GM21619 (cell line): ENCODE results near the gene TMEM247.

Source experiments
- ATAC-seq: cut with Tn5 transposase; IDR thresholded peaks from one replicate; pipeline ENCODE4 v1.9.1; 2021; ENCODE audit not compliant: unreplicated experiment

TMEM247 gene

DNA sequence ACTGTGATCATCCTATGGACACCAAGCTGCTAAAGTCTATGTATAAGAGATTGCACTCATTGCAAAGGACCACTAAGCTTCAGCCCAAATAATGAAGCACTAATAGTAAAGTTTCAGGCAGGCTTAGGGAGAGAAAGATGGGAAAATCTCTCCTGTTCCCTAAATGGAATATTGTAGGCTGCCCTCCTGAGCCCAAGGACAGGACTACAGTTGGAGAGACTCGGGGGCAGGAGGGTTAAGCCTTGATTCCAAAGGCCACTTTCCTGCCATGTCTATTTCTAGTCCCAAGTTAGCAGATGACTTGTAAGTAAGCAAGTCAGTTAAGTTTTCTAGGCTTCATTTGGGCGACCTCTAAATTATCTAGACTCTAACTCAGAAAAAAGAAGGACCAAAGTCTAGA, 9.0 kb downstream of the TMEM247 start:
- no peak for ATAC-seq

DNA sequence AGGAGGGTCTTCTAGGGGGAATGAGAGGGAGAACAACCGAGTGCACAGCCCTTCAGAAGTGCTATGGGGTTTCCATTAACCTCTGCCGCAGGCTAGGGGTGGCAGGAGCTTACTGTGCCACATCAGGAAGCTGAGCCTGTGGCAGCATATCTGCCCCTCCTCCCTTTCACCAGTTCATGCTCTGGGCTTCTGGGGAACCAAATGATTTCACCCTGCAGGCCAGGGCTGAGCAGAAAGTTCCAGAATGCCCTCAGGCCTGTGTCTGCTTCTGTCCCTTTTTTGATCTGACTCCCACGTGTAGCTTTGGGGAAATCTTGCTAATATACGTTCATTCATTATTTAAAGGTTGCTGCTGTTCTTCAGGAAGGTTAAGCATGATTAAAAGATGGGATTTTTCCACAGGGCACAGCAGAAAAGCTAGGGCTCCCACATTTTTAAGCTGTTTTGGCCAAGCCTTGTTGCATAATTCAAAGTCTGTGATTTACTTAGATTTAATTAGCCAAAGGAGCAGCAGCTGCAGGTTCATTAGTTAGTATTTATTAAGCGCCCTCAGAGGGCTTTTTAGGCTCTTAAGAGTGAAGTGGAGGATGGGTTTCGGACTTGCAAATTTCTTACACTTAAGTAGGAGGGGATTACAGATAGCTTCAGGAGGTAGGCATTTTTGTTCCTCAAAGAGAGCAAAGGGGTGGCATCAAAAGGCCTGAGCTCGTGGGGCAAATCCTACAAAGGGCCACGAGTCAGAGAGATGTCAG, 10.2 kb downstream of the TMEM247 start:
- ATAC-seq = no peak

DNA sequence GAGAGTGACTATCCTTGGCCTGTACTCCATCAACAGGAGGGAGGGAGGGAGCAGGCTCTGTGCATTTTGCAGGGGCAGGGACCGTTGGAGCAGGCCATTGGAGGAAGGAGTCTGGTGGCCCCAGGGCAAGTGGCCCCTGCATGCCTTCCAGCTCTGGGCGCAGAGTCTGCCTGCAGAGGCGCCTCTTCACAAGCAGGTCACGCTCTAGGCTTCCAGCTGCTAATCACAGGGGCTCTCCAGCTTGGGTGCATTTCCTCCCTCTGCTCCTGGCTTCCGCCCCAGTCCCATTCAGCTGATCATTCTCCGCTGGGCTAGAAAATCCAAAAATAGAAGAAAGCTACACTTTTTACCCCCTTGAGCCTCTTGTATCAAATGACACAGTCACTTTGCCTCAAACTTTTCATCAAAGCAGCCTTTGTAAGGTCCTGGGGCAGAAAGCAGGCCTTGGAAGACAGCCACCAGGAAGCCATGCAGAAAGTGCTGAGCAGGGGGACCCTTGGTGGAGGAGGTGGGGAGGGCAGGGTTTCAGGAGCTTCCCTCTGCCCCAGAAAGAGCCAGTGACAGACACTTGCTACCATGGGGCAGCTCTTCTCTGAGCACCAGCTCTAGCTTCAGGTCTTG, 11.3 kb downstream of the TMEM247 start:
- peak; percentile 52 for ATAC-seq

DNA sequence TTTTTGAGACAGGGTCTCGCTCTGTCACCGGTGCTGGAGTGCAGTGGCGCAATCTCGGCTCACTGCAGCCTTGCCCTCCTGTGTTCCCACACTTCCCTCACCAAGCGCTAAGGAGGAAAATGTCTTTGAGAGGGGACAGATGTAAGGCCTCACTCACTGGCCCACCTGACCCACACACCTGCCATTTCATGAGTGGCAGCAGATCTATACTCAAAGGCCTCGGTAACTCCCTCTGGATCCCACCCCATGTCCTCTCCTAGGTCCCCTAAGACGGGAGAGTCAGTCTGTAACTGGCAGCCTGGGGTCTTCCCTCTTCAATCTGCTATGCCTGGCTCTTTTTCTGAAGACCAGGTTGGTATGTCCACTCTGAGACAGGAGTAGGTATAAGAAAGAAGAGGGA, 12.9 kb downstream of the TMEM247 start:
- no peak for ATAC-seq

DNA sequence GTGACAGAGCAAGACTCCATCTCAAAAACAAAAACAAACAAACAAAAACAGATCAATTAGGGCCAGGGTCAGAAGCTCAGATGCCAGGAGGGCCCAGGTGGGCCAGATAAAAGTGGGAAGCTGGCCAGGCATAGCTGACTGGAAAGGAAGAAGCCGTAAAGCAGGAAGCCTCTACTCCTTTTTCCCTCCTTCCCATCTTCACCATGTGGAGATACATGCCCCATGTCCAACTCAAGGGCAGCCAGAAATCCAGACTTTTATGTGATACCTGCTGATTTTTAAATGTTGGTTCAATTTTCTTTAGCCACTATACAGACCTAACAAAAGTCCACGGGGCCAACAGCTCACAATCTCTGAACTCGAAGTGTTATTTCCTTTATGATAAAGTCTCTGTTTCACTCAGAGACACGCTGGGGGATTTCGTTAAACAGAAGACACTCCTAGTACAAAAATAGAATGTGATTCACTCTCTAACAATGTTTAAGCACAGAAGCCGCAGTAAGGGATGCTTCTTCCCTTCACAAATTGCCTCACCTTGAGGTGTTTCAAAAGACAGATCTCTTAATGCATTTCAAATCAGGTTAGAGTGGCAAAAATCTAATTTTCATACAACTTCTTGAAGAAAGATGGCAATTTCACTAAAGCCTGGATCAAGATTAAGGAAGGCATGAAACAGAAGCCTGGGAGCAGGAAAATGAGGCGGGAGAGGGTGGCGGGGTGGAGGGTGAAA, 14.0 kb downstream of the TMEM247 start:
- peak; percentile 76 for ATAC-seq

DNA sequence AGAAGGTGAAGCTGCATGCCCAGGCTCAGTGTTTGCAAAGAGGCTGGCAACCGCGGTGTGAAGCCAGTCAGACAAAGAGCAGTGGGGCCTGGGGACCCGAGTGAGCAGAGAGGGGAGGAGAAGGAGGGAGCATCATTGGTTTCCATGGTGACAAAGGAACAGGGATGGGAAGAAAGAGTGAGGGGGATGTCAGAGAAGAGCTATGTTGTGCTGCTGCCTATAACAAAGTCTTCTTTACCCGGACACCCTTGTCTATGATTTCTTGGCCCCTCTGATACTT, 14.5 kb downstream of the TMEM247 start:
- ATAC-seq = peak; percentile 4

DNA sequence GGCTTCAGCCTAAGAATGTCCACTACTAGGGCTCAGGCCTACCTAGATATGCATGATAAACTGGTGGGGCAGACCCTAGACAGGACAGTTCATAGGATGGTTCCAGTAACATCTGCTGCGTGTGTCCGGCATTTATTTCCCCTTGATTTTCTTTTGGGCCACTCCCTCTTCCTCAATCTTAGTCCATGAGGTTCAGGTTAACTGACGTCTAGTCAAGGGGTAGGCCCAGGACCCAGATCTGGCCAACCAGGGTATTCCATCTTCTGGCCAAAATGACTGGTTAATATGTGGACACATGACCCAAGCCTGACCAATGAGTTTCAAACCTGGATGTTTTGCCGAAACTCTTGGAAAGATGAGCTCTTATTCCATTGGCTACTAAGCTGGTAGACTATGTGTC, 15.2 kb downstream of the TMEM247 start:
- ATAC-seq = no peak

DNA sequence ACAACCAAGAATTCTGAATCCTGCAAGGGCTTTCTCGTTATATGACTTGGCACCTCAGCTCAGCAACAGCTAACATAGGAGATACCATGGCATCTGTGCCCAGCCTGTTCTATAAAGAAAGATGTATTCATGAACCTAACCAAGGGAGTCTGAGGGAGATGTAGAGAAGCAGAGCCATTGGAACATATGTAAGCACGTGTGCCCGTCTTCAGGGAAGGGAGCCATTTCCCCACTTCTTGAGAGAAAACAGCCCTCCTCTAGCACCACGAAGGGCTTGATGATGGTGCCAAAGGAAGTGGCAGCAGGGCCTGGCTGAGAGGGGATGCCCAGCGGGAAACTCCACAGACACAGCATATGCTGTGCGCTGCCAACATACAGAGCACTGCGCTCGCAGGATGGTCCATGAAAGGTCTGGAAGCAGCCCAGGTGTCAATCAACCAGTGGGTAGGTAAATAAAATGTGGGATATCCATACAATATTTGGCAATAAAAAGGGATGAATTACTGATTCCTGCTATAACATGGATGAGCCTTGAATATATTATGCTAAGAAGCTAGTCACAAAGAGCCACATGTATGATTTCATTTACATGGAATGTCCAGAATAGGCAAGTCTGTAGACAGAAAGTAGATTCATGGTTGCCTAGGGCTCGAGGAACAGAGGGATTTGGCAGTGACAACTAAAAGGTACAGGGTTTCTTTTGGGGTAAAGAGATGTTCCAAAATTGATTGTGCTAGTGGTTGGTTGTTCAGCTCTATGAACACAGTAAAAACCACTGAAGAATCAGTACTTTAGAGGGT, 16.1 kb downstream of the TMEM247 start:
- no peak for ATAC-seq

DNA sequence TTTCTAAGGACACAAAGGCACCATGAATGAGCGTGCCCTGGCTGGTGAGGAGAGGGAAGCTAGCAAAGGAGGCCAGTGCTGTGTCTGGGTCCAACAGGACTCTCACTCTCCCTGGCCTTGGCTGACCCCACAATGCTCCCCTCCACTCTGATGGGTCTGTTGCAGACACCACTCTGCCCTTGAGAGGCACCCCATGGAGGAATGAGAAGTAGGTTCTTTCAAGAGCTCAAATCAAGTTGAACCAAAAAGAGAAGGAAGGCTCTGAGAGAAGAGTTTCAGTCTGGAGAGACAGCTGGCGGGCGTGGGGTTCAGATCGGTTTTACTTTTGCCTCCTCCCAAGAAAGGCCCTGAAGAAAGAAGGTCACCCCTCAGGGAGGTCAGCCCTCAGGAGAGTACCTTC, 18.4 kb downstream of the TMEM247 start:
- ATAC-seq = no peak

DNA sequence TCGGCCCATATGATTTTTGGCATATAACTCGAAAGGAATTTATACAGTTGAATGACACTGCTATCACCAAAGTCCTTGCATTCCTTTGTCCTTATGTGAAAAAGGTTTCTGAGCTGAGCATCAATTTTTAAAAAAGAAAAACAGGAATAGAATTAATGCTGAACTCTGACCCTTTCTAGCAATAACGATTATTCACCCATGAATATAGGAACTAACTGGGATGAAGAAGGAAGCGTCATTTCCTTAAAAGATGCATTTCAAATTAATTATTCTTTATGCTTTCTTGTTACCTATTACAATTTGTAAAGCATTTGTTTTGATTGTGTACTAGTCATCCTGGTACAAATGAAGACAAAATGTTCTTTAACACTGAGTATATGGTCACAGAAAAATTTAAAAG, 19.3 kb downstream of the TMEM247 start:
- ATAC-seq = no peak

DNA sequence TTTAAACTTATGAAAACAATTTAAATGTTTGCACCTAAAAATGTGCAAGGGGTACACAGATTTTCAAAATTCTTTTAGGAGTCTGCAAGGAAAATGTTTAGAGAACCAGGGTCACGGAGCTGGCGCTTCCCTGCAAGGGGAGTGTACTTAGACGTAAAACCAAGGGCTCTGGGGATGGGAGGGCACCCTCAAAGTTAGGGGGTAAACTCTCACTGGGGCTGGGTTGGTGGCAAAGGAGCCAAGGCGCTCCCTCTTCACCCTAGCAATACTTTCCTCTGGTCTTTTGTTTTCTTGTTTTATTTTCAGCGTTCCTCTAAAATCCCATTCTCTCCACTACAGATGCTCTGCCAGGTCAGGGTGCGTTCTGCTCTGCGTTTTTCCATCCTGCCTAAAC, 20.0 kb downstream of the TMEM247 start:
- ATAC-seq = no peak

DNA sequence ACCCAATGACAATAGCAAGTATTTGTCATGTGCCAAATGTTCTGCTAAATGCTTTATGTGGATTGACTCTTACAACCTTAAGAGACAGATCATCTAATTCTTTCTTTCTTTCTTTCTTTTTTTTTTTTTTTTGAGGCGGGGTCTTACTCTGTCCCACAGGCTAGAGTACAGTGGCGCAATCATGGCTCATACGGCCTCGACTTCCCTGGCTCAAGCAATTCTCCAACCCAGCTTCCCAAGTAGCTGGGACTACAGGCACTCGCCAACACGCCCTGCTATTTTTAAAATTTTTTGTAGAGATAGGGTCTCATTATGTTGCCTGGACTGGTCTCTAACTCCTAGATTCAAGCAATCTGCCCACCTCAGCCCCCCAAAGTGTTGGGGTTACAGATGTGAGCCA, 21.4 kb downstream of the TMEM247 start:
- no peak for ATAC-seq

DNA sequence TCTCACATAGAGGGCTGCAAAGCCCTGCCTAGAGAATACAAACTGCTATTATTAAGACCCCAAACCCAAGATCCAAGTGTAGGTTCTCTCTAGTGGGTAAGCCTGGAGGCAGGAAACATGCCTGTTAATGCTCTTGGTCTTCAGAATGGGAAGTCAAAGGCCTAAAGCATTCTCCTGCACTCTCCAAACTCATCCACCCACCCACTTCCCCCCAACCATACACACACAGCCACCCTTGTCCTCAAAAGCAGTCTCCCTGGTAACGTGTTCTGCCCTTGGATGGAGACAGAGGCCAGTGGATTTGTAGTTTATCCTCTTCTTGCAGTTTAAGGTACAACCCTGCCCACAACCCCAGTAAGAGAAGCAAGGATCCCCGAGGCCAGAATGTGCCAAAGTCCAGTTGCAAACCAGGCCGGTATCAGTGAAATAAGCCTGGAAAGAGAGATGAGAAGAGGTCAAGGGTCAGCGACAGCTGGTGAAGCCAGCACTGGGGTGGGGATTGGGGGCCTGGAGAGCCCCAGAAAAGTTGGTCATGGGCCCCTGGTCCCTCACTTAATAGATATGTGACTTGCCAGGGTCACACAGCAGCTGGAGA, 23.0 kb downstream of the TMEM247 start:
- no peak for ATAC-seq

DNA sequence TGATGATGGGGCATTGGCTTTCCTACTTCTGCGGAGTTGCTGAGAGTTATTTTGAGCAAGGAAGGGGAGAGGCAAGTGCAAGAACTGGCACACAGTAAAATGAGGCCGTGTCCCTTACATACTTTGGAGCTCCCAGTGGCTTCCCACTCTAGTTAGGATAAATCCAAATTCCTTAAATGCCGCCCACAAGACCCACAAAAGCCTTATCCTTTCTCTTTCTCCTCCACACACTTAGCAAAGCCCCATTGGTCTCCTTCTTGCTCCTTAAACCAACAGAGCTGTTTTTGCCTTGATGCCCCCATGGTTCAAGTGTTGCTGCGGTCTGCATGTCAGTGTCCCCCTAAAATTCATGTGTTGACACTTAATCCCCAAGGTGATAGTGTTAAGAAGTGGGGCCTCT, 24.3 kb downstream of the TMEM247 start:
- no peak for ATAC-seq

DNA sequence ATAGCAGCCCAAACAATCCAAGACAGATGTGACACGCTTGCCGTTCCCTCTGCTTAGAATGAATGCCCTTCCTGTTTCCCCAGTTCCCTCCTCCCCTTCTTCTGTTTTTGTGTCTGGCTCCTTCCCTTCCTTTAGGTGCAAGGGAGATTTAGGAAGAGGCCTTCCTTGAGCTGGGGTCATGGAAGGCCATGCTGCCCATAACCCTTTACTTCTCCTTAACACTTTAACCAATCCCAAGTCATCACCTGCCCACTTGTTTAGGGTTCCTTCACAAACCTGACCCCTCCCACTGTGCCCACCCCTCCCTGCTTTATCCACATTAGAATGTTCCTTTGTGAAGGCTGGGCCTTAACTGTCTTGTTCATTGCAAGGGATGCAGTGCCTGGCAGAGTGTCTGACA, 24.9 kb downstream of the TMEM247 start:
- no peak for ATAC-seq

DNA sequence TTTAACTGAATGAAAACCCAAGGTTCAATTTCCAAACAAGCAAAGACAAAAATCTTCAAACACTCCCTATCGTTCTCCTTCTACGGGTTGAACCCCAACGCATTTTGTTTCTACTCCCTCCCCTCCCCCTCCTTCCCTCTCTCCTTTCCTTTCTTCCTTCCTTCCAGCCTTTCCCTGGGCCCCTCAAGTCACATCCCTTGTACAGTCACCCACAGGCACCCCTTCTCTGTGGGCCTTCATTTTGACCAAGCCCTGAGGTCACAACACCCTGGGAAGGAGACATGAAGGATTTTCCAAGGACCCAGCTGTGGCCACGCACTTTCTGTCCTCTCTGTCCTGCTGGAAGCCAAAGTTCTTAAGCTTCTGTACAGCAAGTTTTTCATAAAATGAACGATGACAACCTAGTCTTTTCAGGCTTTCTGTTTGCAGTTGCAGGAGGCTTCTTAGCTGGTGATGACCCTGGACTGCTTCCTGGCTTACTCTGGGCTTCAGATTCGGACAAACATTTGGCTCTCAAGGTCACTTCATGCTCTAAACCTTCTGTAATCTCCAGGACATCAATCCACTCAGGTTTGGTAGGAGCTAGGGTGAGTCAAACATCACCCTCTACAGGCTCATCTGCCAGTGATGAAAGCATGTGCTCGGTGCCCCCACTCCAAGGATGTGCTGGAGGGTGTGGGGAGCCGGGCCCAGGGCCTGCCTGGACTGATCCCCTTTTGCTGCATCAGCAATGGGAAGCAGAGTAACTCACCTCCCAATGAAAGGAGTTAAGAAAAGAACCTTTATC, 25.5 kb downstream of the TMEM247 start:
- ATAC-seq = no peak

DNA sequence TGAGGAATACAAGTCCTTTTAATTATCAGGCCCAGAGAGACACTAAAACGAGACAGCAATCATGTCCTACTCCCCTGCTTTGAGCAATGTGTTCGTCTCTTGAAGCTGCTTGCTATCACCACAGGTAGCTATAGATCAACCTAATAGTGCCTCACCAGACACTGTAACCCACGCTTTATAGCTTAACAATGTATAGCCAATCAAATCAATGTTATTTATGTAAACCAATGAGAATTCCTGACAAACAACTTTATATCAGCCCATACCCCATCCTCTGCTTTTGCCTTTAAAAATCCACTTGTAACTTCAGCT, 26.1 kb downstream of the TMEM247 start:
- ATAC-seq = no peak

DNA sequence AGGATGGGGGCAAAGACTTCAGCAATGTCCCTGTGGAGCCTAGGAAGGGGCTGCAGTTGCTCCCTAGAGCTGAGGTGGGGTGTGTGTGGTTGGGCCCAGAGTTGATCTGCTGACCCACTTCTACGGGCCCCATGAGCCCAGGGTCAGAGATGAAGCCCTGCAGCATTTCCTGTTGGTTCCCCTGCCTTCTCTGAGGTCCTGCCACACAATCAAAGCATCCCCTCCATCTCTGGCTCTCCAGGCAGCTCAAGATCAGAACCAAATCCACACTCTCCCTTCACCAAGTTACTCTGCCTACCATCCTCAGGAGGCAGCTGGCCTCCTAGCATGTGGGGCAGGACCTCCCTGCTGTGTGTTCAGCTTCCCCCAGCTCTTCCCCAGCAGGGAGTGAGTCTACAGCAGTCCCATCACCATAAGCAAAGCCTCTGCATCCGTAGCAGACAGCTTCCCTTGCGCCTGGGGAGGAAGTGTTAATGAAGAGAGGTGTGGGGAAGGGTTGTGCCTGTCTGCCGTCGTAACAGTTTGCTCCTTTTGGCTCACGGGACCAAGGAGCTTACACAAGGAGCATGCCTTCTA, 26.9 kb downstream of the TMEM247 start:
- no peak for ATAC-seq

DNA sequence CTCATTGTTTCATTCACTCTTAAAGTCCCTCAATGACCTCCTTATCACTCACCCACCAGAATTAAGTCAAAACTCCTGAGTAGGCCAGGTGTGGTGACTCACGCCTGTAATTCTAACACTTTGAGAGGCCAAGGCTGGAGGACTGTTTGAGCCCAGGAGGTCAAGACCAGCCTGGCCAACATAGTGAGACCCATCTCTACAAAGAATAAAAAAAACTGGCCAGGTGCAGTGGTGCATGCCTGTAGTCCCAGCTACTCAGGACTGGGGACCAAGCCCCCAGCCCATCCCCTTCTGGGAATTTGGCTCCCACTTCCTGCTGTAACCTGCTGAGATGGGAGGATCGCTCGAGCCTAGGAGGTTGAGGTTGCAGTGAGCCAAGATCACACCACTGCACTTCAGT, 28.9 kb downstream of the TMEM247 start:
- ATAC-seq = no peak

DNA sequence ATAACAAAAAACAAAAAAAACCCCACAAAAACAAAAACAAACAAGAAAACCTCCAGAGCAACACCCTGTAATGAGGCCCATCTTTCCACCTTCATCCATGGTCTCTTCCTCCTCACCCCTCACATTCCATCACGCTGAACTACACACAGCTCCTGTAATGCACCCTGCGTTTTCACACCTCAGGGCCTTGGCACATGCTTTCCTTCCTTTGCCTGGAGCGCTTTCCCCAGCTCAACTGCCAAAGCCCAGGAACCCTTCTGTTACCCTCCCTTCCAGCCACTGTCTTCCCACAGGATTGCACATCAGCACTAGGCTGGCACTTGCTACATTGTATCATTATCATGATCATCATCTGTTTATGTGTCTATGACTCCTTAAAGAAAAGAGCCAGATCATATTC, 29.4 kb downstream of the TMEM247 start:
- ATAC-seq = no peak
